Epithelial cell of esophagus (primary cell): Measurements from ENCODE around the gene RSPH3.
A peak's percentile ranks its signal among the peaks of the same experiment; 100 is the strongest.

Experiments
- DNase-seq: peaks from one replicate; pipeline ENCODE4 v3.0.0; 2010; ENCODE audit warnings: low read depth
- H3K4me3 ChIP-seq: 2 replicates; pipeline ENCODE4 v1.5.1; 2011; ENCODE audit warnings: mild to moderate bottlenecking, low read length, control low read depth
- TF ChIP-seq, protein P1 (sequence below): IDR thresholded peaks from 2 replicates; pipeline ENCODE4 v1.5.1; 2011; ENCODE audit warnings: low read depth, mild to moderate bottlenecking, low read length, control low read depth, inconsistent platforms; ENCODE audit not compliant: insufficient read depth; ENCODE audit errors: missing control alignments

Gene RSPH3

DNA sequence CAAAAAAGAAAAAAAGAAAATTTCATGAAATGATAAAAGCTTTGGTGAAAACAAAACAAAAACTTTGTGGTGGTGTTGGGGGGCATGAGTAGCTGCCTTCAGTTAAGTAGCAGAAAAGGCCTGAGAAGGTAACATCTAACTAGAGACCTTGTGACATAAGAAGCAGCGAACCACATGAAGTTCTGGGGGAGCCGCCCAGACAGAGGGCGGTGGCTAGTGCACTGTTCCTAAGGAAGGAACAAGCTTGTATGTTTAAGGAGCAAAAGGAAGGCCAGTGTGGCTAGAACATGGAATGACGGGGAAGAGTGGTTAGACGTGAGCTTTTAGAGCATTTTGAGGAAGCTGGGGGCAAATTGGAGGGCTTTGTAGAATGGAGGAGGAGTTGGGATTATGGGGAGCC is 7.5 kb upstream of the RSPH3 start:
- TF ChIP-seq, protein P1, sequence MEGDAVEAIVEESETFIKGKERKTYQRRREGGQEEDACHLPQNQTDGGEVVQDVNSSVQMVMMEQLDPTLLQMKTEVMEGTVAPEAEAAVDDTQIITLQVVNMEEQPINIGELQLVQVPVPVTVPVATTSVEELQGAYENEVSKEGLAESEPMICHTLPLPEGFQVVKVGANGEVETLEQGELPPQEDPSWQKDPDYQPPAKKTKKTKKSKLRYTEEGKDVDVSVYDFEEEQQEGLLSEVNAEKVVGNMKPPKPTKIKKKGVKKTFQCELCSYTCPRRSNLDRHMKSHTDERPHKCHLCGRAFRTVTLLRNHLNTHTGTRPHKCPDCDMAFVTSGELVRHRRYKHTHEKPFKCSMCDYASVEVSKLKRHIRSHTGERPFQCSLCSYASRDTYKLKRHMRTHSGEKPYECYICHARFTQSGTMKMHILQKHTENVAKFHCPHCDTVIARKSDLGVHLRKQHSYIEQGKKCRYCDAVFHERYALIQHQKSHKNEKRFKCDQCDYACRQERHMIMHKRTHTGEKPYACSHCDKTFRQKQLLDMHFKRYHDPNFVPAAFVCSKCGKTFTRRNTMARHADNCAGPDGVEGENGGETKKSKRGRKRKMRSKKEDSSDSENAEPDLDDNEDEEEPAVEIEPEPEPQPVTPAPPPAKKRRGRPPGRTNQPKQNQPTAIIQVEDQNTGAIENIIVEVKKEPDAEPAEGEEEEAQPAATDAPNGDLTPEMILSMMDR: no peak

DNA sequence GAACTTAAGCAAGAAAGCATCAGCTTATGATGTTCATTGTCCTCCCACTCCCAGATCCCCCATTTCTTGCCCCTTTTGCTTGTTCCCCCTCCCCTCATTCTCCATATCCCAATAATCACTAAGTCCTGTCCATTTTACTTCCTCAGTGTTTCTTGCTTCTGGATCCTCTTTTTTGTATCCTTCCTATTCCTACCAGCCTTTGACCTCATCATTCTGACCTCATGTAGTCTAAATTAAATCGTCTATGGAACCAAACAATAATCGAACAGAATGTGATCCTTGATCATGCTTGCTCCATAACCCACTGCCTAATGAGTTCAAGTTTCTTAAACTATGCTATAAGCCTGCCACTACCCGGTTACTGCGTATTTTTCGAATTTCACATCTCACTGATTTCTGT is 5.4 kb upstream of the RSPH3 start:
- no peak for DNase-seq
- TF ChIP-seq, protein P1: no peak
- no peak overlapping the region for H3K4me3 ChIP-seq

More for the DNA sequence above, 7.5 kb upstream of the RSPH3 start:
- DNase-seq: no peak
- H3K4me3 ChIP-seq: no peak overlapping the region

DNA sequence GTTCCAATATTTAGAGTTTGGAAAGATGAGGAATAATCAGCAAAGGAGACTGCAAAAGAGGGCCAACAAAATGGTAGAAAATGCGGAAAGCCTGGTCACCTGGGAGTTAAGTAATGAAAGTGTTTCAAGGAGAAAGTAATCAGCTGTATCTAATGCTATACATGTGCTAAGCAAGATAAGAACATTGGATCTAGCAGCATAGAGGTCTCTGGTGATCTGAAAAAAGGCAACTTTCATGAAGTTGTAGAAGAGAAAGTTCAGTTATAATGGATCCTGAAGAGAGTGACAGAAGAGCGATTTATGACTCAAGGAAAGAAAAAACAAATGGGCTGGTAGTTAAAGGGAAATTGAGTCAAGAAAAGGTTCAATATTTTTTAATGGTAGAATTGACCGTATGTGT is 4.6 kb upstream of the RSPH3 start:
- DNase-seq: no peak
- TF ChIP-seq, protein P1: no peak

DNA sequence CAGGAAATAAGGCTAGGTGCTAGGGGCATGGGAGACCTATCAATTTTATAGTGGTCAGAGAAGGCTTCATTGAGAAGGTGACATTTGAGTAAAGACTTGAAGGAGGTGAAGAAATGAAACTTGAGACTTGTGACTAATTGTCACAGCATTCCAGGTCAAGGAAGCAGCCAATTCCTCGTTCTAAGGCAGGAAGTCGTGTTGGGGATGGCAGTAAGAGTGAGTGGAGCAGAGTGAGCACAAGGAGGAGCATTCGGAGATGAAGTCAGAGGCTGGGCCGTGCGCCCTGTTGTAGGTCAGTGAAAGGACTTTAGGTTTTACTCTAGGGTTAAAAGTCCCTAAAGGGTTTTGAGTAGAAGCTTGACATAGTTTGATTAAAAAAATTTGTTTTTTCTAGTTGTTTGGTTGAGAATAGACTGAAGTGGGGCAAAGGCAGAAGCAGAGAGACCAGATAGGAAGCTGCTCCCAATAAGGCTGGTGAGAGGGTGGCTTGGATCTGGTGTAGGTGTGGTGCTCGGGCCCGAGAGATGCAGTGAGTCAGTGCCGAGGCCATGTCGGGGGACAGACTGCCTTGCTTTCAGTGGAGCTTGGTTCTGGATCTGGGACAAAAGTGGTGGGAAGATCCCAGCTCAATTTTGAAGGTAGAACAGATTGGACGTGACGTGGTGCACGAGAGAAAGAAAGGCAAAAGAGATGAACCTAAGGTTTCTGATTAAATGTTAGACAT is 2.6 kb upstream of the RSPH3 start:
- DNase-seq: peak; percentile 64
- no peak overlapping the region for H3K4me3 ChIP-seq
- TF ChIP-seq, protein P1: no peak

More for the DNA sequence above, 4.6 kb upstream of the RSPH3 start:
- no peak overlapping the region for H3K4me3 ChIP-seq

DNA sequence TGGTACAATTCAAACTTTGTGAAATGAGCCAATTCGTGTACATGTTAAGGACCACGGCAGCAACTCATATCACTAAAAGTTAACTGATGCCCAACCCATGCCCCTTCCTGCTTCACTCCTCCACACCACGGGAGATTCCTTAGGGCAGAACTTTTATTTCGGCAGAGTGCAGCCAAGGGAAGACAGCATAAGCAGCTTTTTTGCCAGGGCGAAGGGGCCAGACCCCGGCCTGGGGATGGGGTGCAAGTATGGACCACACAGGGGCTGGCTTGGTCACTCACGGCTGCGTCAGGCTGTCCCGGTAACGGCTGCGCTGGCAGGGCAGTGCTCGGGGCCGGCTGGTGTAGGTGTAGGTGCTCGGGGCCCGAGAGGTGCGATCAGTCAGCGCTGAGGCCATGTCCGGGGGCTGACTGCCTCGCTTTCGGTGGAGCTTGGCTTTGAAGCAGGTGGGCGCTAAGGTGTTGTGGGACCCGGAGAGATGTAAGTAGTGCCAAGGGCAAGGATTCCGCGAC is 792 bp downstream of the RSPH3 start:
- TF ChIP-seq, protein P1: no peak
- peak overlapping the region; percentile 87 for H3K4me3 ChIP-seq
- no peak for DNase-seq

DNA sequence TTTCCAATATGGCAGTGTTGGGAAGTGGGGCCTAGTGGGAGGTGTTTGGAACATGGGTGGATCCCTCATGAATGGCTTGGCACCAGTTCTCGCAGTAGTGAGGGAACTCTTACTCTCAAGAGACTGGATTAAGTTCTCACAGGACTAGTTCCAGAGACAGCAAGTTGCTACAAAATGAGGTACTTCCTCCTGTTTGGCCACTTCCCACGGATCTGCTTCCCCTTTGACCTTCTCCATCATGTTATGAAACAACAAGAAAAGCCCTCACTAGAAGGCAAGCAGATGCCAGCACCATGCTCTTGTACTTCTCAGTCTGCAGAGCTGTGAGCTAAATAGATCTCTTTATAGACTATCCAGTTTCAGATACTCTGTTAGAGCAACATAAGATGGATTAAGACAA is 3.1 kb downstream of the RSPH3 start:
- no peak for DNase-seq

DNA sequence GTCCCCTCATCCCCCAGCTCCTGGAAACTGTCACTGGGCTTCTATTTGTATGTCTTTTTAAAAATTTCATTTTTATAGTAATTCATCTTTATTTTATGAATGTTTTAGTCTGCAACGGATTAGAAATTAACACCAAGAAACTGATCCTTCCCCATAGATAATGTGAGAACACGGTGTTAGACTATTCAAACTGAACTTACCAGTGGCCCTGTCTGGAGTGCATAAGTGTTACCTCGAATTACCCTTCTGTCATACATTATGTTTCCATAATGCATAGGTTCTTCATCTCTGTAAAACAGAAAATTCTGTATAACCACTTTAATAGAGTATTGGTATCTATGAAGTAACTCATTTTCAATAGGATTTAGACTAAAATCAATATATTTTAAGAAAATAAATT is 6.4 kb downstream of the RSPH3 start:
- TF ChIP-seq, protein P1: no peak
- DNase-seq: no peak
- H3K4me3 ChIP-seq: no peak overlapping the region

More for the DNA sequence above, 3.1 kb downstream of the RSPH3 start:
- no peak overlapping the region for H3K4me3 ChIP-seq
- TF ChIP-seq, protein P1: no peak
